ENCODE data around the gene NME9.

GRCh38 chr3:138362538-138362937 is 32.9 kb upstream of the NME9 start:
- no peak for TF ChIP-seq HOXA7 (CRISPR knock-in tag; IDR thresholded peaks at IDR 0.05; ENCODE audit: borderline replicate concordance)
- TF ChIP-seq ZNF169 (tag by site-specific recombination; IDR thresholded peaks at IDR 0.05) = no peak
- TF ChIP-seq CTCF (tag by site-specific recombination; IDR thresholded peaks at IDR 0.05) = no peak
- no peak for TF ChIP-seq ZNF239 (tag by site-specific recombination; IDR thresholded peaks at IDR 0.05)
- TF ChIP-seq PRDM4 (tag by site-specific recombination; IDR thresholded peaks at IDR 0.05) = no peak
- TF ChIP-seq KLF8 (tag by site-specific recombination; IDR thresholded peaks at IDR 0.05) = no peak
- no peak for TF ChIP-seq ZNF324 (tag by site-specific recombination; IDR thresholded peaks at IDR 0.05)
- TF ChIP-seq ZBTB17 (tag by site-specific recombination; IDR thresholded peaks at IDR 0.05) = no peak
- TF ChIP-seq ZNF24 (tag by site-specific recombination; IDR thresholded peaks at IDR 0.05) = no peak
